Central memory CD4-positive, alpha-beta T cell (primary cell): ENCODE measurements around the gene HEBP1.

Source experiments
- DNase-seq: peaks from one replicate; pipeline ENCODE4 v3.0.0; 2022

The HEBP1 gene

DNA sequence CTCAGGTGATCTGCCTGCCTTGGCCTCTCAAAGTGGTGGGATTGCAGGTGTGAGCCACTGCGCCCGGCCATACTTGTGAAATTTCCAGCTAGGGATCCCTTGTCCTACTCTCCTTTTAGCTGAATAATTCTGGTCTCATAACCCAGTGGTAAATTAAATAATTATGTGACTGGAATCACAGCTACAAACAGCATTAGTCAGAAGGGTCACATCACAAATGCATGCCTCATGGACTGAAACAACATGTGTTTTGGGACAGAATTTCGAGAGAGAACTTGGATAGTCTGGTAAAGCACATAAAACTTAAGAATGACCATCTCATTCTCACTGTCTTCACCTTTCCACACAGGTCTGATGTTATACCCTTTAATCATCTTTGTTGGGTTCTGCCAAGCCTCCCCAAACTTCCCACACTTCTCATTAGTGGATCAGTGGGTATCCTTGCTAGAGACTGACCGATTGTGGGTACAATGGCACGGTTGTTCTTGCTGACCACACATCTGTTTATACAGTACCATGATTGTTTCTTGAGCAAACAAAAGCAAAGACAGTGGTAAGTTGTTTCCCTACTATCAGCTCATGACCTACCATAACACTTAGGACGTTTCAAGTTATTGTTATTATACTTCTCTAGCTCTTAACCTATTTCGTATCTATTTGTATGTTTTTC is 53.2 kb downstream of the HEBP1 start:
- DNase-seq, result no peak

DNA sequence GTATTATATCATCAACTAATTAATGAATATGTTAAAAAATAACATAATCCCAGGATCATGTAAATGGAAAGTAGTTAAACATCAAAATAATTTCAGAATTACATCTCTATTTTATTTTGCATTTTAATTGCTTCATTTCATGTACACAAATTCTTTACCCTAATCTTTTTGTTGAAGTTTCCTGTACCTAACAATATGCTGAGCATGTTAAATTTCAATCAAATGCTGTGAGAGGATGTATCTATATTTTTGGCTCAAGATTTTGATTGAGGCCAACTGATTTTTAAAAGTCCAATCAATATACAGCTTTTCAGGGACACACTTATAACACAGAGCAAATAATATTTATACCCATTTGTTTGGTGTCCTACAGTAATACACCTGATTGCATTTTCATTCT is 54.5 kb downstream of the HEBP1 start:
- no peak for DNase-seq

DNA sequence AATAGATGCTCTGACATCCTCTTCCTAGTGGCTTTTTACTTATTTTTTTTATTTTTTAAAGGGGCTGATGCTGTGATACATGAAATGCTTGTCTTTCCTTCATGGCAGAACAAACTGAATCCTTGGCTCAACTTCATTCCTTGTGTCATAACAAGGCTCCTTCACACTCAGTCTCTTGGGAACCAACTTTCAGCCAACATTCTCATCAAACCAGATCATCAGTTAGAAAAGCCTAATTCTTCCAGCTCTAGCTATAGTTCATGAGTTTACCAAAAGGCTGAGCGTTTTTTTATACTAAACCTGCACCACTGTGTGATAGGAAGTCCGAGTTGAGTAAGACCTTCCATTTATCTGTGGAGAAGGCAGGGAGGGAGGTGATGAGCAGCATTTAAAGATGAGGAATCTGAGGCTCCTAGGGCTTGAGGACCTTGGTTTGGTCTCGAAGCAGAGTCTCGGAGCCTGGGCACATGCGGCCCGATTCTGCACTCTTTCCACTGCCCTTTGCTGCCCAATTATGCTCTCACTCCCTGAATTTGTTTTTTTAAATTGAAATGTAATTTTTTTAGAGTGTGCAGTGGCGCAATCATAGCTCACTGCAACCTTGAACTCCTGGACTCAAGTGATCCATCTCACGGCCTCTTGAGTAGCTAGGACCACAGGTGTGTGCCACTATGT is 56.3 kb downstream of the HEBP1 start:
- DNase-seq, result no peak

- no peak for DNase-seq
These were observed 58.4 kb downstream of the HEBP1 start for GRCh38 chr12:12941450-12942350.

GRCh38 chr12:12939888-12940287 is 60.2 kb downstream of the HEBP1 start:
- no peak for DNase-seq

GRCh38 chr12:12938541-12938940 is 61.5 kb downstream of the HEBP1 start:
- DNase-seq, result no peak

- DNase-seq, result no peak
These were observed 63.0 kb downstream of the HEBP1 start for GRCh38 chr12:12936983-12937491.

- DNase-seq, result no peak
These were observed 65.5 kb downstream of the HEBP1 start for GRCh38 chr12:12934556-12934955.

DNA sequence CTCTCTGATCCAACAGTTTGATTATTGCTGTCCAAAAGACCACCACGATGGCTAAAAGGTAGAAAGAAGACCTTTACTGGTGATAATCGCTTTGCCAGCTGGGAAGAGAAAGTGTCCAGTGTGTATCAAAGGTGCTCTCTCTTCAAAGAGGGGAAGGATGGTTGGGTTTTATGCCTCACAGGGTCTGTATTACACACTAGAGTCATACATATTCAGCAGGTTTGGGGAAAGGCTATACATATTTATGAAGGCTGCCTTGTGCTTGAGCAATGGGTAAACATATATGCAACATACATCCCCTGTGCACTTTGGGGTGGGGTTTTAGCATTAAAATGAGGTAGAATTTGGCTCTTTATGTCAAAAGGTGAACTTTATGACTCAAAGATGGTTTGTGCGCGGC is 66.3 kb downstream of the HEBP1 start:
- no peak for DNase-seq

- no peak for DNase-seq
These were observed 69.3 kb downstream of the HEBP1 start for GRCh38 chr12:12930633-12931219.

DNA sequence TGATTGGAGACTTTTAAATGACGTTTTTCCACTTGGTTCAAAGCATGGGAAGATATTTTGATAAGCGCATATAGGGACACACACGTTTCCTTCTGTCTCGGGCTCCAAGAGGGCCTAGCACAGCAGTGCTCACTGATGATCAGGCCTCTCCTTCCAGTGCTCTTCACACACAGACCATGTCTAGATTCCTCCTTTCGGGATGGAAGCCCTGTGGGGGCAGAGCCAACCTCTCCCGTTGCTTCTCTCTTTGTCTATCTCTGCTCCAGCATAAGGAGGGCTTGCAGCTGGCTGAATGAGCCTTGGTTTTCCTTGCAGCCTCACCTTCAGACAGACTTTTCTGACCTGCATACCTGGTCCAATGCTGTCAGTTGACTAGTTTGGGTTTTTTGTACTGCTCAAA is 70.4 kb downstream of the HEBP1 start:
- no peak for DNase-seq

DNA sequence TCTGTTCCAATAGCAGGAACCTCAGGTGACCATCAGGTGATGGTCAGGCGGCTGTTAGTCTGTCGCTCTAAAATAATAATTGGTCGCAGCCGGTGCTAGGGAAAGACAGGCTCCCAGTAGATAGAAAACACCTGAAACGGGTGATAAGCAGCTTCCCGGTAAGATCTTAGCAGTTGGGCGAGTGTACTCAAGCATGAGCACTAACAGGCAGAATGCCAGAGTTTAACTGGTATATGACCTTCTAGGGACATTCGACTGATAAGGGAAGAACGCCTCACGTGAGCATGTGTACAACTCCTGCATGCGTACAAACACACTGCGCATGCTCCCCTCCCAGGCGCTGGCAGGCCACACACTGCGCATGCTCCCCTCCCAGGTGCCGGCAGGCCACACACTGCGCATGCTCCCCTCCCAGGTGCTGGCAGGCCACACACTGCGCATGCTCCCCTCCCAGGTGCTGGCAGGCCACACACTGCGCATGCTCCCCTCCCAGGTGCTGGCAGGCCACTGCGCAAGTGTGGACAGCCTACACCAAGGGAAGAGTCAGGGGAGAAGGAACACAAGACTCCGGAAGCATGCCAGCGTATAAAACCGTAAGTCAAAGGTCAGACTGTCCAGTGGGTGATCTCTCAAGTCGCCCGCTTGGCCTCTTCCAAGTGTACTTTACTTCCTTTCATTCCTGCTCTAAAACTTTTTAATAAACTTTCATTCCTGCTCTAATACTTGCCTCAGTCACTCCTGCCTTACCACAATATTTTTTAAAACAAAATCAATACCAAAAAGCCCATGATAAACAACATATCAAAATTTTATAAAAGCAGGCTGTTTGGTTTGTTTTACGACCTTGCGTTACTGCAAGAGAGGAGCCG is 72.6 kb downstream of the HEBP1 start:
- DNase-seq, result peak; percentile 39

GRCh38 chr12:12926571-12927071 is 73.4 kb downstream of the HEBP1 start:
- no peak for DNase-seq

DNA sequence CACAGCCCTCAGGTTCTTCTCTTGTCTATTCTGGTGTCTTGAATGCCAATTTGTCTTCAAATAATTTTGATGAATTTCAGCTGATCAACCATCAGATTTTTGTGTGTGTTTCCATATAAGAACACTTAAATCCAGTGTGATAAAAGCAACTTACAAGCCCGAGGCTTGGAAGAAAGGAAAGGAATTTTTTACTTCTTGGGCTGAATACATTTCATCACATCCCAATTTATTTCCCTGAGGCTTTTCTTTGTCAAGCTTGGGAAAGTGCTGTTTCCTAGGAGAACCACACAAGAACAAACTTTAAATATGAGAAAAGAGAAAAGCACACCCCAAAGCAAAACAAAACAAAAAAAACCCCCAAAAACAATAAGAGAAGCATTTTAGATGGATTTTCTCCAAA is 74.7 kb downstream of the HEBP1 start:
- DNase-seq, result no peak
